Neural cell (in vitro differentiated cells): ENCODE data around the gene DZIP1L. TPM values are rescaled to one million over a fixed set of nuclear protein-coding genes. Genes with fewer than 3 reads are reported as not detected.

Experiments
- H2AFZ ChIP-seq: fragments of 200-600, 300-800 bp; sonication (generic), shearing (Covaris generic); 2 replicates; pipeline ENCODE4 v1.6.0; 2014; ENCODE audit warnings: low read depth, mild to moderate bottlenecking, antibody characterized with exemption, low read length, moderate library complexity
- H3F3A ChIP-seq: fragments of 200-600 bp; shearing (Covaris generic); 2 replicates; pipeline ENCODE4 v1.6.1; 2016; ENCODE audit warnings: mild to moderate bottlenecking, moderate library complexity, mixed read lengths, antibody characterized with exemption, low read length; ENCODE audit not compliant: insufficient read depth, poor library complexity, severe bottlenecking
- H3K27ac ChIP-seq: fragments of 200-600, 300-800 bp; sonication (generic), shearing (Covaris generic); 2 replicates; pipeline ENCODE4 v1.5.1; 2014; ENCODE audit warnings: mild to moderate bottlenecking, low read length, moderate library complexity
- H3K27me3 ChIP-seq: fragments of 300-800, 200-600 bp; sonication (generic), shearing (Covaris generic); 2 replicates; pipeline ENCODE4 v1.6.0; 2014; ENCODE audit warnings: mild to moderate bottlenecking, low read depth, low read length, moderate library complexity; ENCODE audit not compliant: insufficient read depth
- H3K36me3 ChIP-seq: fragments of 300-800, 200-600 bp; sonication (generic), shearing (Covaris generic); 2 replicates; pipeline ENCODE4 v1.5.1; 2014; ENCODE audit warnings: mild to moderate bottlenecking, antibody characterized with exemption, low read length, moderate library complexity; ENCODE audit not compliant: insufficient read depth
- H3K4me2 ChIP-seq: fragments of 300-800, 200-600 bp; sonication (generic), shearing (Covaris generic); 2 replicates; pipeline ENCODE4 v1.6.0; 2014; ENCODE audit warnings: mild to moderate bottlenecking, low read length
- H3K4me3 ChIP-seq: fragments of 300-800, 200-600 bp; sonication (generic), shearing (Covaris generic); 2 replicates; pipeline ENCODE4 v1.5.1; 2014; ENCODE audit warnings: mild to moderate bottlenecking, low read length, moderate library complexity
- H3K79me2 ChIP-seq: fragments of 200-600 bp; shearing (Covaris generic); replicated peaks from 2 replicates; pipeline ENCODE4 v1.6.0; 2014; ENCODE audit warnings: mild to moderate bottlenecking, low read length, moderate library complexity; ENCODE audit not compliant: insufficient read depth
- H3K9ac ChIP-seq: fragments of 300-800, 200-600 bp; sonication (generic), shearing (Covaris generic); 2 replicates; pipeline ENCODE4 v1.6.1; 2016; ENCODE audit warnings: mild to moderate bottlenecking, low read length, mixed read lengths
- H3K9me2 ChIP-seq: fragments of 200-600 bp; shearing (Covaris generic); 2 replicates; pipeline ENCODE4 v1.6.1; 2016; ENCODE audit warnings: mild to moderate bottlenecking, low read length, mixed read lengths; ENCODE audit not compliant: insufficient read depth
- H3K9me3 ChIP-seq: fragments of 200-600, 300-800 bp; sonication (generic), shearing (Covaris generic); 2 replicates; pipeline ENCODE4 v1.6.1; 2016; ENCODE audit warnings: mild to moderate bottlenecking, mixed run types, low read length, moderate library complexity, mixed read lengths
- H4K20me1 ChIP-seq: fragments of 200-600 bp; shearing (Covaris generic); 2 replicates; pipeline ENCODE4 v1.6.1; 2016; ENCODE audit warnings: mild to moderate bottlenecking, mixed run types; ENCODE audit not compliant: insufficient read depth
- CTCF ChIP-seq: fragments of 450-650 bp; IDR thresholded peaks from 2 replicates; pipeline ENCODE4 v1.5.1; 2014; ENCODE audit warnings: antibody characterized with exemption, mild to moderate bottlenecking, moderate library complexity; ENCODE audit not compliant: poor library complexity, severe bottlenecking
- EP300 ChIP-seq: fragments of 450-650 bp; conservative IDR thresholded peaks from 2 replicates; pipeline ENCODE4 v1.6.1; 2014; ENCODE audit warnings: antibody characterized with exemption, mild to moderate bottlenecking, moderate library complexity; ENCODE audit not compliant: poor library complexity, severe bottlenecking
- EZH2 ChIP-seq: fragments of 200-600, 300-800 bp; shearing (Covaris generic), sonication (generic); IDR thresholded peaks from 2 replicates; pipeline ENCODE4 v1.6.1; 2014; ENCODE audit warnings: antibody characterized with exemption, low read length, borderline replicate concordance, mild to moderate bottlenecking; ENCODE audit not compliant: insufficient read depth, poor library complexity, severe bottlenecking
- MXI1 ChIP-seq: fragments of 450-650 bp; conservative IDR thresholded peaks from 2 replicates; pipeline ENCODE4 v1.6.1; 2014; ENCODE audit warnings: antibody characterized with exemption, mild to moderate bottlenecking; ENCODE audit not compliant: poor library complexity, severe bottlenecking
- POLR2AphosphoS5 ChIP-seq: IDR thresholded peaks from 2 replicates; pipeline ENCODE4 v1.6.1; 2012
- RAD21 ChIP-seq: fragments of 450-650 bp; conservative IDR thresholded peaks from 2 replicates; pipeline ENCODE4 v1.6.1; 2014; ENCODE audit warnings: antibody characterized with exemption, mild to moderate bottlenecking, moderate library complexity
- REST ChIP-seq: IDR thresholded peaks from 2 replicates; pipeline ENCODE4 v1.6.1; 2012; ENCODE audit warnings: borderline replicate concordance
- SMC3 ChIP-seq: fragments of 450-650 bp; conservative IDR thresholded peaks from 2 replicates; pipeline ENCODE4 v1.6.1; 2014; ENCODE audit warnings: antibody characterized with exemption, mild to moderate bottlenecking, moderate library complexity; ENCODE audit not compliant: poor library complexity
- TAF1 ChIP-seq: IDR thresholded peaks from 2 replicates; pipeline ENCODE4 v1.6.1; 2012; ENCODE audit warnings: low read depth
- polyA plus RNA-seq: library from polyadenylated mRNA; depleted of rRNA; stranded (reverse); fragments of >200 nt; gene quantifications from 2 replicates; pipeline ENCODE4 v1.2.3, GENCODE V29; 2014

Gene DZIP1L
- polyA plus RNA-seq, 1 donor from 2014 or later: 1.7 TPM

- Histone ChIP-seq H3K9me3 (no peaks in the 10 kb centered on the region), H2AFZ (no peak overlapping the region), H3K36me3 (no peaks in the 10 kb centered on the region), H3K27ac (no peak overlapping the region), H3F3A (no peaks in the 10 kb centered on the region), H3K4me2 (no peak overlapping the region), H3K79me2 (no peaks in the 10 kb centered on the region), H3K9me2 (no peaks in the 10 kb centered on the region), H3K4me3 (no peak overlapping the region), H3K9ac (no peak overlapping the region), H3K27me3 (no peaks in the 10 kb centered on the region), H4K20me1 (no peaks in the 10 kb centered on the region)
- TF ChIP-seq EZH2: no peak
- TF ChIP-seq CTCF: no peak
- no peak for TF ChIP-seq REST
- no peak for TF ChIP-seq RAD21
- TF ChIP-seq SMC3: no peak
- no peak for TF ChIP-seq EP300
- no peak for TF ChIP-seq MXI1
- no peak for TF ChIP-seq TAF1
- TF ChIP-seq POLR2AphosphoS5: no peak
Measured at GRCh38 chr3:138059261-138059660, 56.1 kb downstream of the DZIP1L start.

GRCh38 chr3:138057384-138057783 lies 58.0 kb downstream of the DZIP1L start:
- Histone ChIP-seq H3K27me3 (no peaks in the 10 kb centered on the region), H3K4me3 (no peak overlapping the region), H3K36me3 (no peaks in the 10 kb centered on the region), H2AFZ (no peak overlapping the region), H3K79me2 (no peaks in the 10 kb centered on the region), H3K9me3 (no peaks in the 10 kb centered on the region), H3F3A (no peaks in the 10 kb centered on the region), H3K9ac (no peak overlapping the region), H3K9me2 (no peaks in the 10 kb centered on the region), H4K20me1 (no peaks in the 10 kb centered on the region), H3K4me2 (no peak overlapping the region), H3K27ac (no peak overlapping the region)
- TF ChIP-seq POLR2AphosphoS5 (no peak), REST (no peak), CTCF (no peak), MXI1 (no peak), EZH2 (no peak), SMC3 (no peak), TAF1 (no peak), EP300 (no peak), RAD21 (no peak)
